HG03460 (cell line): ENCODE data around the gene PHETA1.

ENCODE experiments used
- ATAC-seq: cut with Tn5 transposase; IDR thresholded peaks from one replicate; pipeline ENCODE4 v1.9.1; 2021; ENCODE audit not compliant: unreplicated experiment

Gene PHETA1

DNA sequence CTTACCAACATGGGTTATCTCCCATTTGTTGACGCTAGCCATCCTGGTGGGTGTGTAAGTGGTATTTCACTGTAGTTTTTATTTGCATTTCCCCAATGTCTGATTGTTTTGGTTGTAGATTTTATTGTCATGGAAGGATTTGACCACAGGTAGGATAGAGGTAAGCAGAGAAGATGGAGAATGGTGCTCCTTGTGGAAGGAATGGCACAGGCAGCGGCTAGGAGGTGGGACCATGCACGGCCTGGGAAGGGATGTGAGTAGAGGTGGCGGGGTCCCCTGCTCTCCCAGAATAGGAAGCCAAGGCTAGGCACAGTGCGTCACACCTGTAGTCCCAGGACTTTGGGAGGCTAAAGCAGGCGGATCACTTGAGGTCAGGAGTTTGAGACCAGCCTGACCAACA lies 41.4 kb downstream of the PHETA1 start:
- ATAC-seq = no peak

DNA sequence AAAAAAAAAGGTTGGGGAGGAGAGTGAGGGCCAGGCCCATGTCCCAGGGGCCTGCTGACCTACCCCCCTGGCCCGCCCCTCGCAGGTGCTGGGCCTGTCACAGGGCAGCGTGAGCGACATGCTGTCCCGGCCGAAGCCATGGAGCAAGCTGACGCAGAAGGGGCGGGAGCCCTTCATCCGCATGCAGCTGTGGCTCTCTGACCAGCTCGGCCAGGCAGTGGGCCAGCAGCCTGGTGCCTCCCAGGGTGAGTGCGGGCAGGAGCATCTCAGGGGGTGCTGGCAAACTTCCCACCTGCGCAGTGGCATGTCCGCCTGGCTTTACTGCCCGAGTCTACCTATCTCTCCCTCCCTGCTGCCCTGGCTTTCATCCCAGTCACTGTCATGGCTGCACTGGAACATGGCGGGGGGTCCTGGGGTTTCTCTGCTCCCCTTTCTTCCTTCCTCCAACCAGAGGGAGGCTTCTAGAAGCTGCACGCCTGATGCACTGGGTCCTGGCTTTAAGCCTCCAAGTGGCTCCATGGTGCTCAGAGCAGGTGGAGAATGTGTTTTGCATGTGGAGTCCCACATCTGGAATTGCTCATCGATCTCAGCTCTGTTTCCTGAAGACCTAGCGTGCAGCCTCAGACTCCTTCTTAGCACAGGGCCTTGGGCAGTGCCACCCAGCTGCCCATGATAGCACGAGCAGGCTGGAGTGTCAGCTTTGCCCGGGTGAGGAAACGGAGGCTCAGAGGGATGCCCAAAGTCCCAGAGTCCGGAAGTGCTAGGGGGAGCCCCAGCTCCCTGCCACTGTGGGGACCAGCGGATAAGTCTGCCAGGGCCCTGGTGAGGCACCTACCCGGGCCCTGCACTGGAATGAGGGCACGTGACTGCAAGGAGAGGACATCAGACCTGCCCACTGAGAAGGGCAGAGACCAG lies 46.3 kb downstream of the PHETA1 start:
- no peak for ATAC-seq

DNA sequence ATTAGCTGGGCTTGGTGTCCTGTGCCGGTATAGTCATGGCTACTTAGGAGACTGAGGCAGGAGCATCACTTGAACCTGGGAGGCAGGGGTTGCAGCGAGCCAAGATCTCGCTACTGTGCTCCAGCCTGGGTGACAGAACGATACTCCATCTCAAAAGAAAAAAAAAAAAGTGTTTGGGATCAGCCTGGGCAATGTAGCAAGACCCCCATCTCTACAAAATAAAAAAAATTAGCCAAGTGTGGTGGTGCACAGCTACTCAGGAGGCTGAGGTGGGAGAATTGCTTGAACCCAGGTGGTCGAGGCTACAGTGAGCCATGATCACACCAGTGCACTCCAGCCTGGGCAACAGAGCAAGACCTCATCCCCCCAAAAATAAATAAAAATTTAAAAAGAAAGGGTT lies 47.6 kb downstream of the PHETA1 start:
- no peak for ATAC-seq

DNA sequence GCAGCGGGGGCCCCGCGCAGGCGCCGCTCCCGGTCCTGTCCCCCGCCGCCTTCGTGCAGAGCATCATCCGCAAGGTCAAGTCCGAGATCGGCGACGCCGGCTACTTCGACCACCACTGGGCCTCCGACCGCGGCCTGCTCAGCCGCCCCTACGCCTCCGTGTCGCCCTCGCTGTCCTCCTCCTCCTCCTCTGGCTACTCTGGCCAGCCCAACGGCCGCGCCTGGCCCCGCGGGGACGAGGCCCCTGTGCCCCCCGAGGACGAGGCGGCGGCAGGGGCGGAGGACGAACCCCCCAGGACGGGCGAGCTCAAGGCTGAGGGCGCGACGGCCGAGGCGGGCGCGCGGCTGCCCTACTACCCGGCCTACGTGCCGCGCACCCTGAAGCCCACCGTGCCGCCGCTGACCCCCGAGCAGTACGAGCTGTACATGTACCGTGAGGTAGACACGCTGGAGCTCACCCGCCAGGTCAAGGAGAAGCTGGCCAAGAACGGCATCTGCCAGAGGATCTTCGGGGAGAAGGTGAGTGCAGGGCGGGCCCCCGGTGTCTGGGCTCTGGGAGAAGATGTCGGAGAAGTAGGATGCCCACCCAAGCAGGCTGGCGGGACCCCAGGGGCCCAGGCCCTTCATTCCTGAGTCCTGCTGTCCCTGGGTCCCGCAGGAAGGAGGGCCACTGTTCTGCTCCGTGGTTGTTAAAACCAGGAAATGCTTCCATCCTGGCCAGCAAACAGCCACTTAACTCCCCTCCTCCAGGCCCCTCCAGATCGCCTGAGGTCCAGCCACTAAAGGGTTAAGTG lies 48.4 kb downstream of the PHETA1 start:
- no peak for ATAC-seq

DNA sequence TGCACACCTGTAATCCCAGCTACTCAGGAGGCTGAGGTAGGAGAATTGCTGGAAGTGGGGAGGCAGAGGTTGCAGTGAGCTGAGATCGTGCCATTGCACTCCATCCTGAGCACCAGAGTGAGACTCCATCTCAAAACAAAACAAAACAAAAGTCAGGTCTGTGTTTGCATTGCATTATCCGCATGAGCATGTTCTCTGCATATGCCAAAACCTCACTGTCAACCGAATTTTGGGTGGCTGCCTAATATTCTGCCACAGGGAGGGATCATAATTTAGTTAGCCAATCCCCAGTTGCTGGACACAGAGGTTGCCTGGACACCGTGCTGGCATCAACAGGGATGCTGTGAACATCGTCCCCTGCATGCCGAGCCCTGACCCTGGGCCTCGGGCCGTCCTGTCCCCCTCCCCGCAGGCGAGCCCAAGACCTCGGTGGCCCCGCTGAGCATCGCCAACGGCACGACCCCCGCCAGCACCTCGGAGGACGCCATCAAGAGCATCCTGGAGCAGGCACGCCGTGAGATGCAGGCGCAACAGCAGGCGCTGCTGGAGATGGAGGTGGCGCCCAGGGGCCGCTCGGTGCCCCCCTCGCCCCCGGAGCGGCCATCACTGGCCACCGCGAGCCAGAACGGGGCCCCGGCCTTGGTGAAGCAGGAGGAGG lies 49.2 kb downstream of the PHETA1 start:
- ATAC-seq = no peak

DNA sequence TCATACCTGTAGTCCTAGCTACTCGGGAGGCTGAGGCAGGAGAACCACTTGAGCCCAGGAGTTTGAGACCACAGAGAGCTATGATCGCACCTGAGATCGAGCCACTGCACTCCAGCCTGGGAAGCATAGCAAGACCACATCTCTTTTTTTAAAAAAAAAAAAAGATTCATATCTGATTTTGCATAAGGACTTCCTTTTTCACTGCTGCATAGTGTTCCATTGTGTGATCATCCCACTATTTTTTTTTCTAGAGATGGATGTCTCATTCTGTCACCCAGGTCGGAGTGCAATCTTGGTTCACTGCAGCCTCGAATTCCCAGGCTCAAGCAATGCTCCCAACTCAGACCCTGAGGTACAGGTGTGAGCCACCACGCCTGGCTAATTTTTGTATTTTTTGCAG lies 50.4 kb downstream of the PHETA1 start:
- no peak for ATAC-seq

DNA sequence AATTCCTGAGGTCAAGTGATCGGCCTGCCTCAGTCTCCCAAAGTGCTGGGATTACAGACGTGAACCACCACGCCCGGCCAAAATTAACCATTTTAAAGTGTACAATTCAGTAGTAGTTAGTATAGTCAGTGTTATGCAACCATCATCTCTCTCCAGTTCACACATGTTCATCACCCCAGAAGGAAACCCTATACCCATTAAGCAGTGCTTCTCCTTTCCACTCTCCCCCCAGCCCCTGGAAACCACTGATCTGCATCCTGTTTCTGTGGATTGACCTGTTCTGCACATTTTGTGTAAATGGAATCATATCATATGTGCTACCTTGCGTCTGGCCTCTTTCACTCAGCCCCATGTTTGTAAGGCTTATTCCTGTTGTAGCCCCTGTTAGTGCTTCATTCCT lies 52.2 kb downstream of the PHETA1 start:
- ATAC-seq = no peak

DNA sequence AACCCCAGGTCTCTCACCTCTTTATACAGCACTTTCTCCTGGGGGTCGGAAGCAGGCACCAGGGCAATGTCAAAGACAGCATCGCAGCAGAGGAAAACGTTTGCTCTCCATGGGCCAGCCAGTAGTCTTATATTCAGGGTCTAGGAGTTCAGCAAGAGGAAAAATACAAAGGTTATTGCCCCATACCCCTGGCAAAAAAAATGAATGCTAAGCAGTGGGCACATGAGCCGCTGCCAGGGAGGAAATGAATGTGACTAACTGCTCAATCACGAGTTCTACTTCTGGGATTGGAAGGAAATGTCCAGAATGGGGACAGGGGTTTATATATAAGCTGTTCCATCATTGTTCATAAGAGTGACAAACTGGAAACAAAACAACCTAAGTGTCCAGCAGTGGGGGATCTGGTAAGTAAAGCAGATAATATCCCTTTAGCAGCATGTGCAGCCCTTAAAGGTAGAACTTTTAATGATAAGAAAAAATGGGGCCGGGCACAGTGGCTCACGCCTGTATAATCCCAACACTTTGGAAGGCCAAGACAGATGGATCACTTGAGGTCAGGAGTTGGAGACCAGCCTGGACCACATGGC lies 53.8 kb downstream of the PHETA1 start:
- ATAC-seq = no peak

DNA sequence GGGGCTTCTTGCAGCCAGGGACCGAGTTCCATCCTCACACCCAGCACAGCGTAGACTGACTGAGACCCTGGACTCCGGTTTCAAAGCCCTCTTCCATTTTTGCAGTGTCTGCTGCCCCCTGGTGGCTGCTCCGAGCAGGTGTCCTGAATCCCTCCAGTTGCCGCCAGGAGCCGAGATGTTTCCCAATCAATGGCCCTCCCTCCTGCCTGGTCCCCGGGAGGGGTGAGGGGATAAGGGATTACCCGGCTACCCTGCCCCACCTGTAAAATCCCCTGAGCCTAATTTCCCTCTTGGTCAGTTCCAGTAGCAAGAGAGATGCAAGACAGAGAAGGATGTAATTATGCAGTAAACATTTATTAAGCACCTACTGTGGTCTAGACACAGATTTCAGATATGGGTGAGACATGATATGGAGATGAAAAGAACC lies 55.0 kb downstream of the PHETA1 start:
- no peak for ATAC-seq

DNA sequence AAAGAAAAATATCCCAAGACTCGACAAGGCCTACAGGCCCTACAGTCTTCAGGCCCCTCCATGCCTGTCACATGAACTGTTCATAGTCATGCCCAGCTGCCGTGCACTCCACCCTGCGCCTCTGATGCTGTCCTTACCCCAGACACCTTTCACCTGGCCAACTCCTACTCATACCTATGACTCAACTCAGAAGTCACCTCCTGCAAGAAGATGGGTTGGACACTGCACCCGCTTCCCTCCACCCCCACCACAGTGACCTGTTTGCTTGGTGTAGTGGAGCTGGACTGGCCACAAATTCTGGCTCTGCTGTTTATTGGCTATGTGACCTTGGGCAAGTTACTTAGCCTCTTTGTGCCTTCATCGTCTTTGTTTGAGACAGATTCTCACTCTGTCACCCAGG lies 56.2 kb downstream of the PHETA1 start:
- ATAC-seq = no peak

DNA sequence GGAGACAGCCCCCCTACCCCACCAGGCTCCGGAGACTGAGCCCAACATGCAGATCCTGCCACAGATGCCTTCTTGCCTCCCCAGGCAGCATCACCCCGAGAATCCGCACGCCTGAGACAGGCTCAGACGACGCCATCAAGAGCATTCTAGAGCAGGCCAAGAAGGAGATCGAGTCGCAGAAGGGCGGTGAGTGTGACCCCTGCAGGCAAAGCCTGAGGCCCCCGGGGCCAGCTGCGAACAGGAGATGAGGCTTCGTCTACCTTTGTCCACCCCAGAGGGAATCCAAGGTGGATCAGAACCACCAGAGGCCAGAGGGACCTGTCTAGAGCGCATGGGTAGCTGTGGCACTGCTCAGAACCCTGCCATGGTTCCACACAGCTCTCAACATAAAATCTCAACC lies 56.9 kb downstream of the PHETA1 start:
- no peak for ATAC-seq

DNA sequence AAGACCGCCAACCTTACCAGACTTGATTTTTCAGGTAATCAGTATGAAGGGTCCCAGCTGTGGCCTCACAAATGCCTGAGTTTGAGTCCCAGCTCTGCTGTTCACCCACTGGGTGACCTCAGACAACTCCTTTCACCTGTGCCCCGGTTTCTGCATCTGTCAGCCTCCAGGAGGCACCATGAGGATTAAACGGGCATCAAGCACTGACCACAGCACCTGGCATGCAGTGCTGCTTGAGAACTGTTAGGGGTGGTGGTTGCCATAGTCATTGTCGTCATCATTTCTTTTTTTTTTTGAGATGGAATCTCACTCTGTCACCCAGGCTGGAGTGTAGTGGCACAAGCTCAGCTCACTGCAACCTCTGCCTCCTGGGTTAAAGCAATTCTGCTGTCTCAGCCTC lies 57.9 kb downstream of the PHETA1 start:
- no peak for ATAC-seq
